GM23338 (cell line): ENCODE data around the gene H2BK1. TPM values are rescaled to one million over a fixed set of nuclear protein-coding genes. Genes with fewer than 3 reads are reported as not detected.

Experiments
- ATAC-seq: fragments of 200-7000 bp; cut with Tn5 transposase; 3 replicates; pipeline ENCODE4 v1.9.1; 2020
- DNase-seq: peaks from one replicate; pipeline ENCODE4 v3.0.0-alpha.2; 2015; ENCODE audit warnings: low spot score
- H2AFZ ChIP-seq: fragments of 200-600 bp; sonication (generic); 2 replicates; pipeline ENCODE4 v1.8.0; 2016; ENCODE audit warnings: antibody characterized with exemption, mild to moderate bottlenecking, moderate library complexity
- H3F3A ChIP-seq: fragments of 200-600 bp; sonication (generic); replicated peaks from 2 replicates; pipeline ENCODE4 v1.8.0; 2017; ENCODE audit warnings: antibody characterized with exemption, mixed run types, low read depth
- H3K27ac ChIP-seq: fragments of 200-600 bp; sonication (generic); 2 replicates; pipeline ENCODE4 v1.6.1; 2016; ENCODE audit warnings: low read depth
- H3K27me3 ChIP-seq: fragments of 200-600 bp; sonication (generic); 2 replicates; pipeline ENCODE4 v1.8.0; 2016; ENCODE audit warnings: mild to moderate bottlenecking, mixed run types, moderate library complexity; ENCODE audit not compliant: insufficient read depth
- H3K36me3 ChIP-seq: fragments of 200-600 bp; sonication (generic); 2 replicates; pipeline ENCODE4 v1.8.0; 2016; ENCODE audit warnings: mild to moderate bottlenecking; ENCODE audit not compliant: insufficient read depth
- H3K4me1 ChIP-seq: fragments of 200-600 bp; sonication (generic); 2 replicates; pipeline ENCODE4 v1.8.0; 2016; ENCODE audit warnings: mild to moderate bottlenecking, moderate library complexity; ENCODE audit not compliant: insufficient read depth
- H3K4me2 ChIP-seq: fragments of 200-600 bp; sonication (generic); 2 replicates; pipeline ENCODE4 v1.7.1; 2017; ENCODE audit warnings: mixed run types
- H3K4me3 ChIP-seq: fragments of 200-600 bp; sonication (generic); 2 replicates; pipeline ENCODE4 v1.6.1; 2016; ENCODE audit warnings: mixed run types
- H3K79me2 ChIP-seq: fragments of 200-600 bp; sonication (generic); replicated peaks from 2 replicates; pipeline ENCODE4 v1.8.0; 2017; ENCODE audit warnings: mild to moderate bottlenecking; ENCODE audit not compliant: insufficient read depth
- H3K9me2 ChIP-seq: fragments of 200-600 bp; sonication (generic); 2 replicates; pipeline ENCODE4 v1.8.0; 2017; ENCODE audit not compliant: insufficient read depth
- H4K20me1 ChIP-seq: fragments of 200-600 bp; sonication (generic); replicated peaks from 2 replicates; pipeline ENCODE4 v1.8.0; 2017; ENCODE audit warnings: mild to moderate bottlenecking; ENCODE audit not compliant: insufficient read depth
- H3K27ac Mint-ChIP-seq: 2 replicates; pipeline ENCODE4 v1.8.0; 2020; ENCODE audit warnings: inconsistent platforms, mild to moderate bottlenecking, moderate library complexity, mixed read lengths
- H3K27me3 Mint-ChIP-seq: 3 replicates; pipeline ENCODE4 v1.8.0; 2022; ENCODE audit warnings: low read depth, mild to moderate bottlenecking, moderate library complexity, mixed read lengths, inconsistent platforms; ENCODE audit not compliant: insufficient read depth, poor library complexity
- H3K36me3 Mint-ChIP-seq: 3 replicates; pipeline ENCODE4 v1.8.0; 2021; ENCODE audit warnings: low read depth, mild to moderate bottlenecking, inconsistent platforms, moderate library complexity, mixed read lengths
- H3K4me1 Mint-ChIP-seq: 3 replicates; pipeline ENCODE4 v1.8.0; 2020; ENCODE audit warnings: mild to moderate bottlenecking, inconsistent platforms, mixed read lengths
- H3K4me3 Mint-ChIP-seq: 3 replicates; pipeline ENCODE4 v1.8.0; 2021; ENCODE audit warnings: moderate library complexity, mild to moderate bottlenecking, inconsistent platforms, mixed read lengths
- H3K9me3 Mint-ChIP-seq: 3 replicates; pipeline ENCODE4 v1.8.0; 2020; ENCODE audit warnings: moderate library complexity, mild to moderate bottlenecking, inconsistent platforms, mixed read lengths
- CREB1 ChIP-seq: fragments of 250-450 bp; sonication (Bioruptor Pico); IDR thresholded peaks from 2 replicates; pipeline ENCODE4 v1.5.0; 2020; ENCODE audit warnings: low read depth, mild to moderate bottlenecking, moderate library complexity
- CTCF ChIP-seq, 2 experiments: fragments of 200-600 bp in 1 of 2; sonication (generic) in 1 of 2; conservative IDR thresholded peaks; 2 replicates each; pipeline versions ENCODE4 v1.5.1 to v1.6.1; 2016 to 2017; ENCODE audit warnings: antibody characterized with exemption in 2 of 2, low read depth in 2 of 2, mild to moderate bottlenecking in 2 of 2, moderate library complexity in 1 of 2
- ETS1 ChIP-seq: IDR thresholded peaks from 2 replicates; pipeline ENCODE4 v1.6.1; 2016; ENCODE audit warnings: antibody characterized with exemption
- EZH2 ChIP-seq: fragments of 200-600 bp; sonication (generic); IDR thresholded peaks from one replicate; pipeline ENCODE4 v1.8.0; 2017; ENCODE audit warnings: antibody characterized with exemption, mild to moderate bottlenecking, low read depth; ENCODE audit not compliant: unreplicated experiment
- EZH2phosphoT487 ChIP-seq: fragments of 200-600 bp; sonication (generic); IDR thresholded peaks from one replicate; pipeline ENCODE4 v1.8.1; 2018; ENCODE audit warnings: antibody characterized with exemption; ENCODE audit not compliant: unreplicated experiment
- JUNB ChIP-seq: IDR thresholded peaks from one replicate; pipeline ENCODE4 v1.6.1; 2016; ENCODE audit warnings: antibody characterized with exemption; ENCODE audit not compliant: unreplicated experiment
- NANOG ChIP-seq: IDR thresholded peaks from 2 replicates; pipeline ENCODE4 v1.6.1; 2016; ENCODE audit warnings: antibody characterized with exemption, borderline replicate concordance
- POLR2AphosphoS5 ChIP-seq: IDR thresholded peaks from 2 replicates; pipeline ENCODE4 v1.6.1; 2016; ENCODE audit warnings: antibody characterized with exemption, low read depth
- REST ChIP-seq: IDR thresholded peaks from one replicate; pipeline ENCODE4 v1.6.1; 2018; ENCODE audit warnings: antibody characterized with exemption; ENCODE audit not compliant: unreplicated experiment
- STAT1 ChIP-seq: IDR thresholded peaks from one replicate; pipeline ENCODE4 v1.6.1; 2016; ENCODE audit warnings: antibody characterized with exemption; ENCODE audit not compliant: unreplicated experiment
- ZNF114 ChIP-seq: fragments of 250-450 bp; sonication (Bioruptor Pico); IDR thresholded peaks from 2 replicates; pipeline ENCODE4 v1.5.0; 2020; ENCODE audit warnings: mild to moderate bottlenecking, moderate library complexity
- ZNF331 ChIP-seq: fragments of 250-450 bp; sonication (Bioruptor Pico); IDR thresholded peaks from 2 replicates; pipeline ENCODE4 v1.5.0; 2020; ENCODE audit warnings: low read depth, mild to moderate bottlenecking, moderate library complexity
- ZNF462 ChIP-seq: fragments of 250-450 bp; sonication (Bioruptor Pico); IDR thresholded peaks from 2 replicates; pipeline ENCODE4 v1.5.0; 2020; ENCODE audit warnings: mild to moderate bottlenecking, moderate library complexity
- polyA plus RNA-seq: library from polyadenylated mRNA; unstranded; fragments of >200 nt; fragmentation: Nextera tagmentation; extraction: Ambion mirVana; gene quantifications from 2 replicates; pipeline ENCODE4 v1.2.1, GENCODE V29; 2016
- total RNA-seq: library from RNA; depleted of rRNA; stranded (reverse); fragments of >200 nt; shearing (Covaris generic); gene quantifications from 2 replicates; pipeline ENCODE4 v1.2.3, GENCODE V29; 2014

The H2BK1 gene
- total and polyA plus RNA-seq, 2 experiments from 2014 or later = not detected

- TF ChIP-seq POLR2AphosphoS5 (no peak), NANOG (no peak), ZNF114 (CRISPR knock-in tag) (no peak), ZNF462 (no peak), STAT1 (no peak), CTCF (conservative IDR thresholded peaks at IDR 0.05; ENCODE audit: low read depth in 2 of 2) (no peak), CREB1 (no peak), ZNF331 (no peak), JUNB (no peak), REST (no peak), ETS1 (no peak), EZH2 (no peak), EZH2phosphoT487 (no peak)
- no peaks in the 10 kb centered on the region for H3K36me3 ChIP-seq
- ATAC-seq (no peak), DNase-seq (no peak)
- H3K27me3 Mint-ChIP-seq = peaks cover 62% of the 10 kb centered on the region
- H2AFZ ChIP-seq = no peak overlapping the region
- H3K27me3 ChIP-seq = peaks cover 45% of the 10 kb centered on the region
- H3K4me1 ChIP-seq = peaks cover 28% of the 10 kb centered on the region
- H3K4me2 ChIP-seq = no peak overlapping the region
- no peaks in the 10 kb centered on the region; the same call in 2 of the 3 replicates for H3K36me3 Mint-ChIP-seq
- no peaks in the 10 kb centered on the region for H3K9me2 ChIP-seq
- peaks cover 47% of the 10 kb centered on the region for H3K4me1 Mint-ChIP-seq
- no peaks in the 10 kb centered on the region for H3K9me3 Mint-ChIP-seq
- H3K79me2 ChIP-seq = no peaks in the 10 kb centered on the region
- no peak overlapping the region for H3K4me3 ChIP-seq
- peak overlapping the region; percentile 19; the same call in 2 of the 3 replicates for H3K4me3 Mint-ChIP-seq
- H3K27ac Mint-ChIP-seq = no peak overlapping the region
- H3K27ac ChIP-seq = no peak overlapping the region
- H3F3A ChIP-seq = peaks cover 5% of the 10 kb centered on the region
- no peaks in the 10 kb centered on the region for H4K20me1 ChIP-seq
Measured at GRCh38 chr7:151254316-151254715, 44.0 kb upstream of the H2BK1 start.
